Colonic mucosa (tissue), 4 donors: ENCODE results near the gene ERBB3. TPM values are rescaled to one million over a fixed set of nuclear protein-coding genes. Genes with fewer than 3 reads are reported as not detected.
"Not testable (repeated sequence)": the region's sequence is repeated elsewhere in the genome, so short reads cannot be mapped to it uniquely, and the experiment has no call there.

Experiments
- DNase-seq: peaks from one replicate; pipeline ENCODE4 v3.0.0-alpha.2; 2020
- H3K27ac ChIP-seq: fragments of 200-600 bp; one replicate; pipeline ENCODE4 v1.8.0; 2021
- H3K27me3 ChIP-seq: fragments of 200-600 bp; one replicate; pipeline ENCODE4 v1.8.0; 2021
- H3K36me3 ChIP-seq: fragments of 200-600 bp; one replicate; pipeline ENCODE4 v1.8.0; 2021
- H3K4me1 ChIP-seq: fragments of 200-600 bp; one replicate; pipeline ENCODE4 v1.8.0; 2021; ENCODE audit warnings: mild to moderate bottlenecking
- H3K4me3 ChIP-seq: fragments of 200-600 bp; one replicate; pipeline ENCODE4 v1.8.0; 2021
- H3K9ac ChIP-seq, 2 donors: one replicate each; pipeline ENCODE4 v1.7.0; 2013; ENCODE audit warnings: control low read depth in 2 of 2, low read depth in 2 of 2, low read length in 2 of 2
- H3K9me3 ChIP-seq: fragments of 200-600 bp; one replicate; pipeline ENCODE4 v1.8.0; 2021
- intact Hi-C: fragments of 100-400 bp; cut with DNase I; formaldehyde crosslinking; loops from one replicate; pipeline ENCODE4 v1.14.1; 2022
- total RNA-seq, 2 donors: library from RNA; stranded (reverse); fragmentation: NEBNext Ultra II Directional in 1 of 2; extraction: Animal tissue kit (Norgen Biotek cat#: 25700) in 1 of 2; gene quantifications; one replicate each; pipeline ENCODE4 v1.2.1, GENCODE V29; 2021
- TF ChIP-seq, protein P1 (sequence below): fragments of 200-600 bp; IDR thresholded peaks from one replicate; pipeline ENCODE4 v1.8.0; 2022; ENCODE audit warnings: antibody characterized with exemption, mild to moderate bottlenecking
- donor health status: healthy.
- donor health status: DM: no; HTN: no; CAD: no.
- donor health status: DM: no; HTN: no; CAD: no.

Gene ERBB3
- total RNA-seq, 2 donors from 2014 or later = 158 to 206 TPM

DNA sequence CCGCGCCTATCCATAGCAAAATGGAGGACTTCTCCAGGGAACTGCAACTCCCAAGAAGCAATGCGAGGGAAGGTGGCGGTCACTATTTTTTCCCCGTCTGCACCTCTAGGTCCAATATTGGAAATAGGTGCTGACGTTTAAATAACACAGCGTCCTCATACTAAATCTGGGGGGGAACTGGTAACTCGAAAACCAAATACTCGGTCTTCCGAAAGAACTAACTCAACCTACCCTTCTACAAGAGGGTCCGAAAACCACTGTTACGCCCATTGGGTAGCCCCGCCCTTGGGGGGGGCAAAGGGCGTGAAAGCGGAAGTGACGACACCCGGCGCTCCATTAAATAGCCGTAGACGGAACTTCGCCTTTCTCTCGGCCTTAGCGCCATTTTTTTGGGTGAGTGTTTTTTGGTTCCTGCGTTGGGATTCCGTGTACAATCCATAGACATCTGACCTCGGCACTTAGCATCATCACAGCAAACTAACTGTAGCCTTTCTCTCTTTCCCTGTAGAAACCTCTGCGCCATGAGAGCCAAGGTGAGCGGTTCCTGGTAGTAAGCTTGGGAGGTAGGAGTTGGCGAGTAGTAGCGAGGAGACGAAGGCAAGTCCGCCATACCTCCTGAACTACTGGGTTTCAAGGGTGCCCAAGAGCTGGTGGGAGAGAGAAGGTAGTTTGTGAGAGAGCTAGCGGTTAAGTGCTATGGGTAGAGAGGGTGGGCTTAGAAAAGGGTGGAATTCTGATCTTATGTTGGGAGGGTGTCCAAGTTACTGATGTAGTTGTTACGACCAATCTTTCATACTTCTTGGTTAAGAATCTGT lies 36.5 kb downstream of the ERBB3 start, which contains the start of gene RPL41:
TSS of gene RPL41 (plus strand) at position 367 of the 815 bp plus-strand sequence.
- Histone ChIP-seq H3K27me3 (no peaks in the 10 kb centered on the region), H3K27ac (peak within 1 kb of the TSS; percentile 95), H3K36me3 (peaks cover 4% of the 10 kb centered on the region), H3K4me3 (peak within 1 kb of the TSS; percentile 49), H3K4me1 (peaks cover 8% of the 10 kb centered on the region), H3K9ac (peak within 1 kb of the TSS; percentile 76 to 100), H3K9me3 (no peaks in the 10 kb centered on the region)
- intact Hi-C loops = loop anchor here (2.0 to 10.0 kb wide), 2 partner anchors 38 to 72 kb away; partner anchors contain the start of gene RPS26
- TF ChIP-seq, protein P1, sequence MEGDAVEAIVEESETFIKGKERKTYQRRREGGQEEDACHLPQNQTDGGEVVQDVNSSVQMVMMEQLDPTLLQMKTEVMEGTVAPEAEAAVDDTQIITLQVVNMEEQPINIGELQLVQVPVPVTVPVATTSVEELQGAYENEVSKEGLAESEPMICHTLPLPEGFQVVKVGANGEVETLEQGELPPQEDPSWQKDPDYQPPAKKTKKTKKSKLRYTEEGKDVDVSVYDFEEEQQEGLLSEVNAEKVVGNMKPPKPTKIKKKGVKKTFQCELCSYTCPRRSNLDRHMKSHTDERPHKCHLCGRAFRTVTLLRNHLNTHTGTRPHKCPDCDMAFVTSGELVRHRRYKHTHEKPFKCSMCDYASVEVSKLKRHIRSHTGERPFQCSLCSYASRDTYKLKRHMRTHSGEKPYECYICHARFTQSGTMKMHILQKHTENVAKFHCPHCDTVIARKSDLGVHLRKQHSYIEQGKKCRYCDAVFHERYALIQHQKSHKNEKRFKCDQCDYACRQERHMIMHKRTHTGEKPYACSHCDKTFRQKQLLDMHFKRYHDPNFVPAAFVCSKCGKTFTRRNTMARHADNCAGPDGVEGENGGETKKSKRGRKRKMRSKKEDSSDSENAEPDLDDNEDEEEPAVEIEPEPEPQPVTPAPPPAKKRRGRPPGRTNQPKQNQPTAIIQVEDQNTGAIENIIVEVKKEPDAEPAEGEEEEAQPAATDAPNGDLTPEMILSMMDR = no peak
- DNase-seq = peak; percentile 96

DNA sequence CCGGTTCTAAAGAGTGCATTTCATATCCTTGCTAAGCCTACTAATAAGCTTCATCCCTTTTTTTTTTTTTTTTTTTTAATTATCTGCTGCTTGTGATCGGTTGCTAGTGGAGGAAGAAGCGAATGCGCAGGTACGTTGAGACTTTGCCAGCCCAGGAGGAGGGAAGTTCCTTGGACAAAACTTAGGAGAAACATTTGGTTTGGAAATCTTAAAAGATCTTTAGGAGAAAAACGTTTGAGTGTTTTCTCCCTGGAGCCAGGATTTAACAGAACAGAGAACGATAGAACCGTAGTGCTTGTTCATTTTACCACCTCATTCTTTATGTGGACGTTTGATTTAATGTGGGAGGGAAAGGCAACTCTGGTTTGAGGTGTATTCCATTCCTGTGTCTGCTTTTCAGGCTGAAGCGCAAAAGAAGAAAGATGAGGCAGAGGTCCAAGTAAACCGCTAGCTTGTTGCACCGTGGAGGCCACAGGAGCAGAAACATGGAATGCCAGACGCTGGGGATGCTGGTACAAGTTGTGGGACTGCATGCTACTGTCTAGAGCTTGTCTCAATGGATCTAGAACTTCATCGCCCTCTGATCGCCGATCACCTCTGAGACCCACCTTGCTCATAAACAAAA lies 37.2 kb downstream of the ERBB3 start:
- H3K9me3 ChIP-seq, H3K36me3 ChIP-seq, H3K4me1 ChIP-seq, H3K27me3 ChIP-seq, DNase-seq: not testable (repeated sequence)
- intact Hi-C loops = loop anchor here (2.0 to 10.0 kb wide), 2 partner anchors 38 to 72 kb away; partner anchors contain the start of gene RPS26
- H3K4me3 ChIP-seq = peak overlapping the region; percentile 49
- H3K27ac ChIP-seq = peak overlapping the region; percentile 95
- peak overlapping the region; percentile 76 to 100 for H3K9ac ChIP-seq

DNA sequence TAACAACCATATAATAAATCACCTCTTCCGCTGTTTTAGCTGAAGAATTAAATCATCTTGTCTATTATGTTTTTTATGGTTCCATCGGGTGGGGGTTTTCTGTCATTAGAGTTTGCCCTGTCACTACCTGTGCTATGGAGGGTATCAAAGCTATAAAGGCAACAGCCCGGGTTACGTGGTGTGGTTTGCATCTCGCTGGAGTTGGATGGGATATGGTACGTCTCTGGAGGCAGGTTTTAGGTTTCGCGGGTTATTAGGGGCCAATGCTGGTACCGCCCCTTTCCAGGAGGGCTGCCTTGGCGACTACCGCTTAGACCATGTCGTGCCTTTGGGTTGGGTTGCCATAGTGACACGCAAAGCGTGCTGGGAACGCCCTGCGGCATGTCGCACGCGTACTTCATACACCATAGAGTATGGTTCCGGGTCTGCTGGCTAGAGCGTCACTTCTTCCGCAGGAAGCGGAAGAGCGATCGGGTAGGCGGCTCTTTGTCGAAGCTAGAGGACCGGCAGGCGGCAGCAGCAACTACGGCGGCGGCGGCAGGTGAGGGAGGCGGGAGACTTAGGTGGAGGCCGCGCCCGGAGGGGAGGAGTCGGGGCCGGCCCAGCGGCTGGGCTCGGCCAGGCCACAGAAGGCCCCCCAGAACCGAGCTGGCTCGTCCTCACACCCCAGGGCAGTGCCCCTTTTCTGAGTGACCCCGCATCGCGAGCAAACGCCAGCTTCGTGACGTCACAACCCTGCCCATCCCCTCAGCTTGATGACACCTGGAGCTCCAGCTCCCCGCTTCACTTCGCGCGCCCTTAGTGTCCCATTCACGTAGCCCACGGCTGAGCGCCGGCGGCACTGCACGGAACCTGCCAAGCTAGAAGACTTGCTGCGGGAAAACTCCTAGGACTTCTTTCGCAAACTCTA lies 38.1 kb downstream of the ERBB3 start, which contains the start of gene ZC3H10:
TSS of gene ZC3H10 (plus strand) at position 489 of the 910 bp plus-strand sequence. CDS start 2,297 bp downstream, outside the sequence.
- TF ChIP-seq, protein P1 = no peak
- H3K36me3 ChIP-seq = no peaks in the 10 kb centered on the region
- H3K9ac ChIP-seq = peak within 1 kb of the TSS; percentile 81 to 100
- H3K4me1 ChIP-seq = peaks cover 8% of the 10 kb centered on the region
- intact Hi-C loops = loop anchor here (2.0 to 10.0 kb wide), 2 partner anchors 39 to 73 kb away; partner anchors contain the start of gene RPS26
- H3K4me3 ChIP-seq = peak within 1 kb of the TSS; percentile 49
- H3K9me3 ChIP-seq = no peaks in the 10 kb centered on the region
- H3K27ac ChIP-seq = peak within 1 kb of the TSS; percentile 95
- peak; percentile 99 for DNase-seq
- no peaks in the 10 kb centered on the region for H3K27me3 ChIP-seq

DNA sequence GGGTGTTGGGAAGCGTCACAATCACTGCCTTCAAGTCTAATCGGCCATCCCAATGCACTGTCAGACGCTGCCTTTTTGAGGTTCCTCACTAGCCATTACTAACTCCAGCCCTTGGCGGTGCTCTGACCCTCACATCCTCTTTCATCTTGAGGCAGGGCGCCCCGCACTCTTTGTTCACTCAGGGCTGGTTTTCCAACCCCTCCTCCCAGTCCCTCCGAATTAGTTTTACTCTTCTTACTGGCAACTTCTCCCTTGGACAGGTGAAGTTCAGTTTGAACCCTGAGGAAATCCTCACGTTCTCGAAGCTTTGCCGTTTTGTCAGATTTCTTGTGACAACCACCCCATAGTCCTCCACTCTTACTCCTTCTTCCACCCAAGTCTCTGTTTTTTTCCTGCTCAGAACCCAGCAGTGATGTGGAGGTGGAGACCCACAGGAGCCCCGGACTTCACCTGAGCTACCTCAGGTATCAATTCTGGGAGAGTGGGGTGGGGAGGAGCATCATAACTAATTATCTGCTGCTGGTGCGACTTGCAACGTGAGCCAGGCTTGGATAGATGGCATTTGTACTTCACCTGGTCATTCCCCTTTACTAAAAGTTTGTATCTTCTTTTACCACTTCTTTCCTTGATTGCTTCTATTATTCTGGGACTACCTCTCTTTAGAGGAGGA lies 38.9 kb downstream of the ERBB3 start:
- no peaks in the 10 kb centered on the region for H3K9me3 ChIP-seq
- H3K4me1 ChIP-seq = peaks cover 8% of the 10 kb centered on the region
- no peaks in the 10 kb centered on the region for H3K36me3 ChIP-seq
- peak overlapping the region; percentile 49 for H3K4me3 ChIP-seq
- intact Hi-C loops = loop anchor here (10.0 kb wide), 1 partner anchor 74 kb away; the partner anchor contains the start of gene RPS26
- DNase-seq = no peak
- H3K9ac ChIP-seq = peak overlapping the region; percentile 81 to 100
- no peaks in the 10 kb centered on the region for H3K27me3 ChIP-seq
- TF ChIP-seq, protein P1 = no peak
- H3K27ac ChIP-seq = peak overlapping the region; percentile 95

DNA sequence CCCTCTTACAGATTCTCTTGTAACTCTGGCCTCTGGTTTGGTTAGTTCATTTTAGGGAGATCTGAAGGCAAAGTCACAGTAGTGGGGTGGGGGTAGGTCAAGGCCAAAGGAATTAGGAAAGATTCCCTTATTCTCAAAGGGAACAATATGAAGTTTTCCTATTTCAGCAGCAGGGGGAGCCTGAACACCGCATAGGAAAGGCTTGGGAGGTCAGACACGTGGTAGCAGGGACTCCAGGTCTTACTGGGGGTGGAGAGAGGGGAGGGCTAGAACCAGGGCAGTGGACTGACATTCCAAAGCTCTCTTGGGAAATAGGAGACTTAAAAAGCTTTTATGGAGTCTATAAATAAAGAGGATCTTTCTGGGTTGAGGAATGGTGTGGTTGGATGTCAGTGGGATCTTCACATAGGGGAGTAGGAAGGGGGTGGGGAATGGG lies 39.4 kb downstream of the ERBB3 start:
- Histone ChIP-seq H3K27ac (peak overlapping the region; percentile 95), H3K4me3 (peak overlapping the region; percentile 49), H3K9me3 (no peaks in the 10 kb centered on the region), H3K36me3 (no peaks in the 10 kb centered on the region), H3K27me3 (no peaks in the 10 kb centered on the region), H3K9ac (peak overlapping the region in 1 of 2 donors; percentile 100), H3K4me1 (peaks cover 8% of the 10 kb centered on the region)
- DNase-seq = peak; percentile 82
- TF ChIP-seq, protein P1 = peak; percentile 69
- intact Hi-C loops = loop anchor here (10.0 kb wide), 1 partner anchor 75 kb away; the partner anchor contains the start of gene RPS26
